ENCODE results near the gene DCTN1.

DCTN1 gene

GRCh38 chr2:74328074-74328473, 52.0 kb downstream of the DCTN1 start:
- no peak overlapping the region for H3K4me3 ChIP-seq (replicated peaks; ENCODE audit: low read depth, low read length)
- DNase-seq (ENCODE audit: extremely low read depth, insufficient read length), result no peak
- no peaks in the 10 kb centered on the region for H3K27me3 ChIP-seq (replicated peaks; ENCODE audit: control insufficient read depth, insufficient read depth, low read length)
- H3K36me3 ChIP-seq (ENCODE audit: control insufficient read depth, insufficient read depth, low read length), result no peaks in the 10 kb centered on the region
- TF ChIP-seq CTCF (IDR thresholded peaks at IDR 0.05; ENCODE audit: insufficient read depth, low read length, poor library complexity, severe bottlenecking), result no peak

- H3K36me3 ChIP-seq (ENCODE audit: control insufficient read depth, insufficient read depth, low read length), result no peaks in the 10 kb centered on the region
- no peak for TF ChIP-seq CTCF (IDR thresholded peaks at IDR 0.05; ENCODE audit: insufficient read depth, low read length, poor library complexity, severe bottlenecking)
- DNase-seq (ENCODE audit: extremely low read depth, insufficient read length), result no peak
- no peak overlapping the region for H3K4me3 ChIP-seq (replicated peaks; ENCODE audit: low read depth, low read length)
- no peaks in the 10 kb centered on the region for H3K27me3 ChIP-seq (replicated peaks; ENCODE audit: control insufficient read depth, insufficient read depth, low read length)
Measured at GRCh38 chr2:74327627-74328026, 52.5 kb downstream of the DCTN1 start.

- Histone ChIP-seq H3K4me3 (replicated peaks; ENCODE audit: low read depth, low read length) (no peak overlapping the region), H3K27me3 (replicated peaks; ENCODE audit: control insufficient read depth, insufficient read depth, low read length) (no peaks in the 10 kb centered on the region), H3K36me3 (ENCODE audit: control insufficient read depth, insufficient read depth, low read length) (no peaks in the 10 kb centered on the region)
- no peak for DNase-seq (ENCODE audit: extremely low read depth, insufficient read length)
- TF ChIP-seq CTCF (IDR thresholded peaks at IDR 0.05; ENCODE audit: insufficient read depth, low read length, poor library complexity, severe bottlenecking), result no peak
Measured at GRCh38 chr2:74327199-74327598, 52.9 kb downstream of the DCTN1 start.

GRCh38 chr2:74325815-74326214, 54.3 kb downstream of the DCTN1 start:
- no peak for TF ChIP-seq CTCF (IDR thresholded peaks at IDR 0.05; ENCODE audit: insufficient read depth, low read length, poor library complexity, severe bottlenecking)
- DNase-seq (ENCODE audit: extremely low read depth, insufficient read length), result no peak
- Histone ChIP-seq H3K27me3 (replicated peaks; ENCODE audit: control insufficient read depth, insufficient read depth, low read length) (no peaks in the 10 kb centered on the region), H3K4me3 (replicated peaks; ENCODE audit: low read depth, low read length) (no peak overlapping the region), H3K36me3 (ENCODE audit: control insufficient read depth, insufficient read depth, low read length) (no peaks in the 10 kb centered on the region)

- Histone ChIP-seq H3K4me3 (replicated peaks; ENCODE audit: low read depth, low read length) (no peak overlapping the region), H3K27me3 (replicated peaks; ENCODE audit: control insufficient read depth, insufficient read depth, low read length) (no peaks in the 10 kb centered on the region), H3K36me3 (ENCODE audit: control insufficient read depth, insufficient read depth, low read length) (no peaks in the 10 kb centered on the region)
- DNase-seq (ENCODE audit: extremely low read depth, insufficient read length), result no peak
- TF ChIP-seq CTCF (IDR thresholded peaks at IDR 0.05; ENCODE audit: insufficient read depth, low read length, poor library complexity, severe bottlenecking), result no peak
Measured at GRCh38 chr2:74321737-74322136, 58.4 kb downstream of the DCTN1 start.

GRCh38 chr2:74317701-74318100, 62.4 kb downstream of the DCTN1 start:
- no peak overlapping the region for H3K4me3 ChIP-seq (replicated peaks; ENCODE audit: low read depth, low read length)
- no peak for TF ChIP-seq CTCF (IDR thresholded peaks at IDR 0.05; ENCODE audit: insufficient read depth, low read length, poor library complexity, severe bottlenecking)
- H3K27me3 ChIP-seq (replicated peaks; ENCODE audit: control insufficient read depth, insufficient read depth, low read length), result no peaks in the 10 kb centered on the region
- no peaks in the 10 kb centered on the region for H3K36me3 ChIP-seq (ENCODE audit: control insufficient read depth, insufficient read depth, low read length)
- no peak for DNase-seq (ENCODE audit: extremely low read depth, insufficient read length)

Data from GM06990 (cell line).